OCI-M2 (cell line): ENCODE measurements around the gene ICAM5.
"Not testable (repeated sequence)": the region's sequence is repeated elsewhere in the genome, so short reads cannot be mapped to it uniquely, and the experiment has no call there.

Source experiments
- DNase-seq: peaks from one replicate; lab custom pipeline; 2025; ENCODE audit not compliant: unreplicated experiment; lab: John Stamatoyannopoulos, UW

The ICAM5 gene, protein sequence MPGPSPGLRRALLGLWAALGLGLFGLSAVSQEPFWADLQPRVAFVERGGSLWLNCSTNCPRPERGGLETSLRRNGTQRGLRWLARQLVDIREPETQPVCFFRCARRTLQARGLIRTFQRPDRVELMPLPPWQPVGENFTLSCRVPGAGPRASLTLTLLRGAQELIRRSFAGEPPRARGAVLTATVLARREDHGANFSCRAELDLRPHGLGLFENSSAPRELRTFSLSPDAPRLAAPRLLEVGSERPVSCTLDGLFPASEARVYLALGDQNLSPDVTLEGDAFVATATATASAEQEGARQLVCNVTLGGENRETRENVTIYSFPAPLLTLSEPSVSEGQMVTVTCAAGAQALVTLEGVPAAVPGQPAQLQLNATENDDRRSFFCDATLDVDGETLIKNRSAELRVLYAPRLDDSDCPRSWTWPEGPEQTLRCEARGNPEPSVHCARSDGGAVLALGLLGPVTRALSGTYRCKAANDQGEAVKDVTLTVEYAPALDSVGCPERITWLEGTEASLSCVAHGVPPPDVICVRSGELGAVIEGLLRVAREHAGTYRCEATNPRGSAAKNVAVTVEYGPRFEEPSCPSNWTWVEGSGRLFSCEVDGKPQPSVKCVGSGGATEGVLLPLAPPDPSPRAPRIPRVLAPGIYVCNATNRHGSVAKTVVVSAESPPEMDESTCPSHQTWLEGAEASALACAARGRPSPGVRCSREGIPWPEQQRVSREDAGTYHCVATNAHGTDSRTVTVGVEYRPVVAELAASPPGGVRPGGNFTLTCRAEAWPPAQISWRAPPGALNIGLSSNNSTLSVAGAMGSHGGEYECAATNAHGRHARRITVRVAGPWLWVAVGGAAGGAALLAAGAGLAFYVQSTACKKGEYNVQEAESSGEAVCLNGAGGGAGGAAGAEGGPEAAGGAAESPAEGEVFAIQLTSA

DNA sequence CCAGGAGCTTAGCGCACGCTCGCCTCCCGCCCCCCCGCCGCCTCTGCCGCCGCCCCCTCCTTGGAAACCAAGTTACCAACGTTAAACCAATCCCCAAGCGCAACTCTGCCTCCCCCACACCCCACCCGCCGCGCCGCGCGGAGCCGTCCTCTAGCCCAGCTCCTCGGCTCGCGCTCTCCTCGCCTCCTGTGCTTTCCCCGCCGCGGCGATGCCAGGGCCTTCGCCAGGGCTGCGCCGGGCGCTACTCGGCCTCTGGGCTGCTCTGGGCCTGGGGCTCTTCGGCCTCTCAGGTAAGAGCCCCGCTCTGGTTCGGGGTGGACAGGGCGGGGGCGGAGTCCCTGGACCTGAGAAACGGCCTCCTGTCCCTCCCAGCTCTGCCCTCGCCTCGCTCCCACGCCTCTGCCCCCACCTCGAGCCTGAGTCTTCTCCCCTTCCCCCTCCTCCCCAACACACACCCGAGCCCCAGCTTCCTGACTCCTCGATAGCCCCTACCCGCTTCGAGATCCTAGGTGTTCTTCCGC lies at the start of gene ICAM5:
Gene ICAM5 (plus strand): TSS at position 117 of the 521 bp plus-strand sequence. CDS start 92 bp downstream, at position 209.
- DNase-seq = no peak

GRCh38 chr19:10241826-10242449 lies 47.8 kb upstream of the ICAM5 start:
- DNase-seq = not testable (repeated sequence)

DNA sequence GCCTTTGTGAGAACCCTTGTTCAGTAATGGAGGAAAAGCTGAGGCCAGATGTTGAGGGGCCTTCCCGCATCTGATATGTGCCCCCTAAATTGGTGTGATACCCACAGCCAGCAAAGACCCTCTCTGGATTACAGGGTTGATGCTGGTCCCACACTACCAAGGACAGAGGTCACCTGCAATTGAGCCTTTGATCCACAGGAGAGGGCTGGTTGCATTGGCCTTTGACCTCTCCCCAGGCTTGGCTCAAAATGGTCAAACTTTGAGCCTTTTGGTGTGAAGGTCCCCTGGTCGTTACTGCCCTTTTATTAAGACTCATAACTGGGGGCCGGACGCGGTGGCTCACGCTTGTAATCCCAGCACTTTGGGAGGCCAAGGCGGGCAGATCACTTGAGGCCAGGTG lies 46.1 kb upstream of the ICAM5 start:
- no peak for DNase-seq

DNA sequence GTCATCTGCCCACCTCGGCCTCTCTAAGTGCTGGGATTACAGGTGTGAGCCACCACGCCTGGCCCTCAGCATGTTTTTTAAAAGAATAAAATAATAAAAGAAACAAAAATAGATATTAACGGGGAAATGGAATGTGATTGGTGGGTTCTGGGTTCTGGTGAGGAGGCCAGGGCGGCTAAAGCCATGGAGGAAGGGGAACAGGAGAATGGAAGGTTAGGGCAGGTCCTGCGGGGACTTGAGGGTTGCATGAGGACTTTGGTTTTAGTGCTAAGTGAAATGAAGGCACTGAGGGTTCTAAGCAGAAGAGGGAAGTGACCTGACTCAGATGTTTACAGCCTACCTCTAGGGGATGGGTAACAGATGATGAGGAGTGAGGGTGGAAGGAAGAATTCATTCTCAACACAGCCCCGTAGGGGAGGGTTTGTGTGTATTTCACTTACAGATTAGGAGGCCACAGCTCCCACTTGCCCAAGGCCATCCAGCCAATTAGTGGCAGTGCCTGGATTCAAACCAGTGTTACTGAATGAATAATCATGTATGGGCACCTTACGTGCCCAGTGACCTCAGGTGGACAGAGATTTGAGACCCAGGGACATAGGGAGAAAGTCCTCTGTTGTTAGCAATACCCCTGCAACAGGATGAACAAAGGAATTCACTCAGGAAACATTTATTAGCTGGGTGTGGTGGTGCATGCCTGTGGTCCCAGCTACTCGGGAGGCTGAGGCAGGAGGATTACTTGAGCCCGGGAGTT lies 44.4 kb upstream of the ICAM5 start:
- no peak for DNase-seq

DNA sequence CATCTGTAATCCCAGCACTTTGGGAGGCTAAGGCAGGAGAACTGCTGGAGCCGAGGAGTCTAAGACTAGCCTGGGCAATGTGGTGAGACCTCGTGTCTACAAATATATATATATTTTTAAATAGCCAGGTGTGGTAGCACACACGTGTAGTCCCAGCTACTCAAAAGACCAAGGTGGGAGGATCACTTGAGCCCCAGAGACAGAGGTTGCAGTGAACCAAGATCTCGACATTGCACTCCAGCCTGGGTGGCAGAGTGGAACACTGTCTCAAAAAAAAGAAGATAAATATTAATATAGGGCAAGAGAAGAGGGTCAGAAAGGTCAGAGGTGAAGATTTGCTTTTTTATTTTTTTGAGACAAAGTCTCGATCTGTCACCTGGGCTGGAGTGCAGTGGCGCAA lies 43.2 kb upstream of the ICAM5 start:
- DNase-seq = no peak

DNA sequence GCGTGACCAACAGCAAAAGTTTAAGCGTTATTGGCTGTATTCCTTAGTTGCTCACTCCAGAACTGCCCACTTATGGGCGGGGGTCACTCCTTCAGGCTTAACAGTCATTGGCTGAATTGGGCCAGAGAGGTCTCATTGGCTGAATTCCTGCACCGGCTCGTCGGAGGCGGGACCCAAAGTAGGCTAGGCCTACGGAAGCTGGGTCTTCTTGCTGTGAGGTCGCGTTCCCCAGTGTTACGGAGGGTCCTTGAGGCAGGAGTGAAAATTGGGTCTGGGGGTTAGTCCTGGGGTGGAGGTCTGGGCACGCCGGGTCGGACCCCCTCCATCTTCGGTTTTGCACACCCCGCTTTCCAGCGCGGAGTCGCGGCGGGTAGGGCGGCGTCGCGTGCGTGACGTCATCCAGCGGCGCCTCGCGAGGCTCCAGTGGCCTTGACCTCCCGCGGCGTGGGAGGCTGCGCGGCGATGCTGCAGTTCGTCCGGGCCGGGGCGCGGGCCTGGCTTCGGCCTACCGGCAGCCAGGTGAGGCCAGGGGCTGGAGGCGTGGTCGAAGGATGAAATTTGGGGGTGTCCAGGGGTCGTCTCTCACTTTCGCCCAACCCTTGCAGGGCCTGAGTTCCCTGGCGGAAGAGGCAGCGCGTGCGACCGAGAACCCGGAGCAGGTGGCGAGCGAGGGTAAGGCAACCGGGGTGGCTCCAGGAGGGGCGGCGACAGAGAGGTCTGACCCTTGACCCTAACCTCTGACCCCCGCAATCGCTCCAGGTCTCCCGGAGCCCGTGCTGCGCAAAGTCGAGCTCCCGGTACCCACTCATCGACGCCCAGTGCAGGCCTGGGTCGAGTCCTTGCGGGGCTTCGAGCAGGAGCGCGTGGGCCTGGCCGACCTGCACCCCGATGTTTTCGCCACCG lies 37.7 kb upstream of the ICAM5 start, which contains the start of gene MRPL4:
Gene MRPL4 (plus strand): TSS at position 423 of the 903 bp plus-strand sequence. CDS start 40 bp downstream, at position 463.
- DNase-seq = peak; percentile 100

GRCh38 chr19:10252707-10253106 lies 37.0 kb upstream of the ICAM5 start:
- DNase-seq = no peak

DNA sequence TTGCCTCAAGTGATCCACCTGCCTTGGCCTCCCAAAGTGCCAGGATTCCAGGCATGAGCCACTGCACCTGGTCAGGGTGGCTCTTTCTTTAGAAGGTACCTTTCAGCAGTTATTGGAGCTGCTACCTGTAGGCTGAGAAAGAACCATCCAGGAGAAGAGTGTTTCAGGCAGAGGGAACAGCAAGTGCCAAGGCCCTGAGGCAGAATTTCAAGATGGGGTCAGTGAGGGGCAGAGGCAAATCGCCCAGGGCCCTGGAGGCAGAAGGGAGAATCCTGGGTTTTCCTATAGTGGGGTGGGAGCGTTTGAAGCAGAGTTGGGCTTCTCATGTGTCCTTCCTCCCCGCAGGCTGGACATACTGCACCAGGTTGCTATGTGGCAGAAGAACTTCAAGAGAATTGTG lies 35.5 kb upstream of the ICAM5 start:
- DNase-seq = no peak

DNA sequence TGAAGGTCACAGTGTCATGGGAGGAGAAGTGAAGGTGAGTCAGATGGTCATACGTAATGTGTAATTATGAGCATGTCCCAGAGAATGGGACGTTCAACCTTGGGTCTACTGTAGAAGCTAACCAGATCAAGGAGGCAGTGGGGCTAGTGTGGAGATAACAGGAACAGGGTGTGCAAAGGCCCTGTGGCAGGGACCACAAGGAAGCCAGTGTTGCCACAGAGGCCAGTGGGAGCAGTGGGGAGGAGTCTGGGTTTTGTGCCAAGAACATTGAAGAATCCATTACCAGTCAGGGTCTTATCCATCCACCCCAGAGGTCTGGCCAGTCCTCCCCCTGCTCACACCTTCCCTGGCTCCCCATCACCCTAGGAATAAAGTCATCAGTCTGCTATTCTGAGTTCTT lies 34.4 kb upstream of the ICAM5 start:
- DNase-seq = no peak

- no peak for DNase-seq
These were observed 33.2 kb upstream of the ICAM5 start for GRCh38 chr19:10256551-10256950.

DNA sequence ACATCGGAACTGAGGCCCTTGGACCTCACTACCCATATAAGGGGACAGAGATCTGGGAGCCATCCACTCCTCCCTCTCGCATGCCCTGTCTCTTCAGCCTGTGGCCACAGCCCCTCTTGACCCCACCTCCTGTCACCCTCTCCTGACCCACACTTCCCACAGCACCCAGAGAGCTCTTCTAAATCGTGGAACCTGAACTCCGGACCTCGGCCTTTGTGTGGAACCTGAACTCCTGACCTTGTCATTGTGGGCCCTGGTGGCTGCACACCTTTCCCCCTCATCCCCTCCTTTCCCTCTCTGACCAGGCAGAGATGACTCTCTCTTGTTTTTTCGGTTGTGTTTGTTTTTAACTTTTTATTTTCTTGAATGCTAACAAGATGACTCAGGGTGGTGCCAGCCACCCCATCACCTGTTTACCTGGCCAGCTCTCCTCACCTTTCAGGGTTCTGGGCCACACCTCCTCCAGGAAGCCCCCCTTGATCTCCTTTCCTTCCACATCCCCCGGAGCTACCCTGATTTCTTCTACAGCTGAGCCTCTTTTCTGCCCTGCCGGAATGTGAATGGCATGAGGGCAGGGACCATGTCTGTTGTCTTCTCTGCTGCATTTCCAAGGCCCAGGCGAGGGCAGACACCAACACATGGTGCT lies 32.7 kb upstream of the ICAM5 start:
- DNase-seq = no peak

DNA sequence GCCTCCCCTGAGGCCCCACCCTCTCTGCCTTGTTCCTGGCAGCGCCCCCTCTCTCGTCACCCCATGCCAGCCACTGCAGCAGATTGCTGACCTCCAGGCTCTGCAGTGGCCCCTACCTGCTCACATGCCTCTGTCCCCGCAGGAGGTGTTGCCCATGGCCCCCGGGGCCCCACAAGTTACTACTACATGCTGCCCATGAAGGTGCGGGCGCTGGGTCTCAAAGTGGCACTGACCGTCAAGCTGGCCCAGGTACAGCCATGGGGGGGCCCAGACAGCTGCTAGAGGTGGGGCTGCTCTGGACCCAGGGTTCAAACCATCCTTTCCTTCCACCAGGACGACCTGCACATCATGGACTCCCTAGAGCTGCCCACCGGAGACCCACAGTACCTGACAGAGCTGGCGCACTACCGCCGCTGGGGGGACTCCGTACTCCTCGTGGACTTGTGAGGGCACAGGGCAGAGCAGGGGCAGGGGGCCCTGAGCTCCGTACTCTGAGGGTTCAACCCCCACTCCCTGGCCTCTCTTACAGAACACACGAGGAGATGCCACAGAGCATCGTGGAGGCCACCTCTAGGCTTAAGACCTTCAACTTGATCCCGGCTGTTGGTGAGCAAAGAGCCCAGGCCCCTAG lies 31.6 kb upstream of the ICAM5 start:
- DNase-seq = no peak

- peak; percentile 98 for DNase-seq
These were observed 30.4 kb upstream of the ICAM5 start for GRCh38 chr19:10259162-10259905.

GRCh38 chr19:10260141-10260584 lies 29.6 kb upstream of the ICAM5 start:
- DNase-seq = no peak

DNA sequence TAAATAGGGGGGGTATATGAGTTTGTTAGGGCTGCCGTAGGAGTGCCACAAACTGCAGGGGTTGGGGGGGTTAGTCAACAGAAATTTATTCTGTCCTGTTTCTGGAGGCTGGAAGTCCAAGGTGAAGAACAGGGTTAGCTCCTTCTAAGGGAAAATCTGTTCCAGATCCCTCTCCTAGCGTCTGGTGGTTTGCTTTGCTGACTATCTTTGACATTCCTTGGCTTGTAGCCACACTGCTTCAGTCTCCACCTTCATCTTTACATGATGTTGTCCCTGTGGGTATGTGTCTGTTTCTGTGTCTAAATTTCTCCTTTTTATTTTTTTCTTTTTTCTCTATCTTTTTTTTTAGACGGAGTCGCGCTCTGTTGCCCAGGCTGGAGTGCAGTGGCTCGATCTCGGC lies 27.0 kb upstream of the ICAM5 start:
- DNase-seq = no peak

- no peak for DNase-seq
These were observed 23.0 kb upstream of the ICAM5 start for GRCh38 chr19:10266706-10267105.

DNA sequence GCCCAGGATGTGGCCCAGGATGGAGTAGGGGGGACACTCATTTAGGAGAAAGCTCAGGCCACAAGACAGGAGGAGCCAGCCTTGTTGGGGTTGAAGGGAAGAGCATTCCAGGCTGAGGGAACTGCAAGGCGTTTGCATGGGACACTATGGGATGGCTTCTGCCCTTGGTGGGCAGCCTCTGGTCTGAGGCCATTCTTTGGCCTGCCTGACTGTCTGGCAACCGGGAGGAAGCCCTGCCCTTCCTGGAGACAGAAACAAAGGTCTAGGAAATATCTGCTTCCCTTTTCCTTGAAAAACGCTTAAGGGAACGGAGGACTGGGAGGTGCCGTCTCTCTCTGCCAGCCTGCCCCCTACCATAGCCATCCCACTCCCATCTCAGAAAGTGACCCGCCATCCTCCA lies 21.7 kb upstream of the ICAM5 start:
- no peak for DNase-seq
